GM19043 (cell line): ENCODE measurements around the gene SPEM1.

ENCODE experiments used
- ATAC-seq: cut with Tn5 transposase; IDR thresholded peaks from one replicate; pipeline ENCODE4 v1.9.1; 2021; ENCODE audit warnings: low read depth; ENCODE audit not compliant: unreplicated experiment

SPEM1 gene

GRCh38 chr17:7398612-7399011 lies 21.5 kb upstream of the SPEM1 start:
- ATAC-seq = no peak

- ATAC-seq = no peak
These were observed 16.9 kb upstream of the SPEM1 start for GRCh38 chr17:7403043-7403726.

- ATAC-seq = no peak
These were observed 16.5 kb upstream of the SPEM1 start for GRCh38 chr17:7403727-7403976.

GRCh38 chr17:7403977-7404736 lies 16.0 kb upstream of the SPEM1 start, which contains the start of gene TMEM256:
TSS of gene TMEM256 (minus strand) at chr17:7404097. CDS start at chr17:7404084, 13 bp downstream.
- ATAC-seq = peak; percentile 94

- ATAC-seq = no peak
These were observed 15.3 kb upstream of the SPEM1 start for GRCh38 chr17:7404737-7405349.

GRCh38 chr17:7405350-7406234 lies 14.5 kb upstream of the SPEM1 start:
- no peak for ATAC-seq

- ATAC-seq = no peak
These were observed 13.8 kb upstream of the SPEM1 start for GRCh38 chr17:7406235-7406825.

GRCh38 chr17:7407082-7407481 lies 13.0 kb upstream of the SPEM1 start:
- no peak for ATAC-seq

DNA sequence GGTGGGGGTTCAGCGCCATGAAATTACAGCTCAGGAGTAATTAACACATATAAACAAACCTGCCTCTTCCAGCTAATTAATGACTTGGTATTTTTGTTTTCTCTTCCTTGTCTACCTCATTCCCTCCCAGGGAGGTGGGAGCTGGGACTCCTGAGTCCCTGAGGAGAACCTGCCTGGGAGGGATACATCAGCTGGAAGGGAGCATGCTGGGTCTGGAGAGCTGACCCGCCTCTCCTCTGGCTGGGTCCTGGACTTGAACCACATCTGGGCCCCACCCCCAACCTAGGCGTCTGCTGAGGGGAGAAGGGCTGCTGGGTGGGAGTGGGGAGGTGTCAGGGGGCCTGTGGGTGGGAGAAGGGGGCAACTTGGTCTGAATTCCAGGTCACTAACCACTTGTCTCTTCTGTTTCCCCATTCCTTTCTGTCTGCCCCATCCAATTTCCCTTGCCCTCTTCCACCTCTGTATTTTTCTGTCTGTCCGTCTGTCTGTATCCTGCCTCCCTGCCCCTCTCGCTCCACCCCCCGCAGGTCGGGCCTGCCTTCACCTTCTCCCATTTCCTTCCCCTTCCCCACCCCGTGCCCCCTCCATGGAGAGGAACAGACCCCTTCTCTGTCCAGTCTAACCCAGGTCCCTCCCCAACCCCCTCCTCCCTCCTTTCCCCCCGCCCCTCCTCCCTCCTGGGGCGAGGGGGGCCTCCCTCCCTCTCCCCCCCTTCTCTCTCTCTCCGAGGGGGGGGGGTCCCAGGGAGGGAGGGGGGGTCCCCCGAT lies 12.5 kb upstream of the SPEM1 start, which contains the start of gene NLGN2:
TSS of gene NLGN2 (plus strand) at position 361 of the 767 bp plus-strand sequence. CDS start 411 bp downstream, outside the sequence.
- ATAC-seq = no peak

DNA sequence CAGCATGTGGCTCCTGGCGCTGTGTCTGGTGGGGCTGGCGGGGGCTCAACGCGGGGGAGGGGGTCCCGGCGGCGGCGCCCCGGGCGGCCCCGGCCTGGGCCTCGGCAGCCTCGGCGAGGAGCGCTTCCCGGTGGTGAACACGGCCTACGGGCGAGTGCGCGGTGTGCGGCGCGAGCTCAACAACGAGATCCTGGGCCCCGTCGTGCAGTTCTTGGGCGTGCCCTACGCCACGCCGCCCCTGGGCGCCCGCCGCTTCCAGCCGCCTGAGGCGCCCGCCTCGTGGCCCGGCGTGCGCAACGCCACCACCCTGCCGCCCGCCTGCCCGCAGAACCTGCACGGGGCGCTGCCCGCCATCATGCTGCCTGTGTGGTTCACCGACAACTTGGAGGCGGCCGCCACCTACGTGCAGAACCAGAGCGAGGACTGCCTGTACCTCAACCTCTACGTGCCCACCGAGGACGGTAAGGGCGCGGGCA lies 11.8 kb upstream of the SPEM1 start:
- ATAC-seq = no peak

DNA sequence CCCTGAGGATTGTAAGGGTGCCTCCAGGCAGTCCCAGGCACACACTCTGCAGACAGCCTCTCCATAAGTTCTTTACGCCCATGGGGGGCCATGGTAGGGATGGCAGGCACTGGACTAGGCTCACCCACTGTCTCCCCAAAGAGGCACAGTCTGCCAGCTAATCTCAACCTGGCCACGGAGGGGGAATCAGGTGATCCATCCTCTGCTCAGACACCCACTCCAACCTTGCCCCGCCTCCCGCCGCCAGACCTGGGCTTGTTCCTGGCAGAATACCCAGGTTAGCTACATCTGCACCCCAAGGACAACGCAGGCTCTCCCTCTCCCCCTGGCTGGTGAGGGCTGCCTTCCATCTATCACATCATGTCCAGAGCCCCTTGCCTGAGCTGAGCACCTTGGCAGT lies 11.3 kb upstream of the SPEM1 start:
- ATAC-seq = no peak

GRCh38 chr17:7409716-7410115 lies 10.4 kb upstream of the SPEM1 start:
- ATAC-seq = no peak

- ATAC-seq = no peak
These were observed 9.3 kb upstream of the SPEM1 start for GRCh38 chr17:7410634-7411426.

DNA sequence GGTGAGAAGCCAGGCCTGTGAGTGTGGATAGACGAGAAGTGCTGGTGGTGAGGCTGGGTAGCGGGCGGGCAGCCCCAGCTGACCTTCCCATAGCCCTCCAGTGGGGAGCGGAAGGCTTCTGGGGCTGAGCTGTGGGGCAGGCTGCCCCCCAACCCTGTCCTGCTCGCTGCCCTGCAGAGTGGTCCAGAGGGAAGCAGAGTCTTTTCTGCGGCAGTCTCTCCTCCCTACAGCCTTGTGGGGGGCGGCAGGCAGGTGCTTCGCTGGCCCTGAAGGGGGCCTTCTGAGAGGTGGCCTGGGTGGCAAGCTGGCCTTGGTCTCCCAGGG lies 8.7 kb upstream of the SPEM1 start:
- no peak for ATAC-seq

DNA sequence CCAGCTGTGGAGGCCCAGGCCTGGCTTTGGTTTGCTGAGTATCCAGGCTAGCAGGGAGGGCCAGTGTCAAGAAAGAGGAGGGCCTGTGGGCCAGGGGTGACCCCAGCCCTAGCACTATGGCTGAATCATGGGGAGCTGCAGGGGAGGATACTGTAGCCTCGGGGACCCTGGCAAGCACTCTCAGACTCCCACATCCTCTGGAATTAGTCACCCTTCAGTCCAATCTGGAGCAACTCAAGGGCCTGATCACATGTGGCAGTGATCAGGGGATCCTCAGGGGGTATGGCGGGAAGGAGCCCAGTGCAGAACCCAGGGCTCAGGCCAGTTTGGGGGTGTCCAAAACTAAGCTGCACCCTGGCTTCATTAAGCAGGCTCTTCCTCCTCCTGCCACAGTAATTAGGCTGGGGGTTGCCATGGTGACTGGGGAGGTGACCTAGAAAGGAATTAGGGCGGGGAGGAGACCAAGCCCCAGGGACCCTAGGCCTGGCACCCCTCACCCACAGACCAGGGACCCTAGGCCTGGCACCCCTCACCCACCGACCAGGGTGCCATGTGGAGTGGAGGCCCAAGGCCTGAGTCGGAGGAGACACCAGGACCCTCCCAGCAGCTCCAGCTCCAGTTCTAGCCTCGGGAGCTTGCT lies 6.7 kb upstream of the SPEM1 start:
- ATAC-seq = no peak

DNA sequence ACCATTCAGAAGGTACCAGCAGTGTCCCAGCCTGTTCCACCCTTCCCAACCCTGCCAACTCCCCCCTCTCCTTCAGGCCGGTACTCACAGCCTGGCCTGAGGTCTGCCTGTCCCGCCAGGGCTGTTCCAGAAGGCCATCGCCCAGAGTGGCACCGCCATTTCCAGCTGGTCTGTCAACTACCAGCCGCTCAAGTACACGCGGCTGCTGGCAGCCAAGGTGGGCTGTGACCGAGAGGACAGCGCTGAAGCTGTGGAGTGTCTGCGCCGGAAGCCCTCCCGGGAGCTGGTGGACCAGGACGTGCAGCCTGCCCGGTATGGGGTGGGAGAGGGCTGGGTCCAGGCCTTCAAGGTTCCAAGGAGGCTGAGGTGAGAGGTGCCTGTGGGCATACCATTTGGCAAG lies 5.3 kb upstream of the SPEM1 start:
- no peak for ATAC-seq

DNA sequence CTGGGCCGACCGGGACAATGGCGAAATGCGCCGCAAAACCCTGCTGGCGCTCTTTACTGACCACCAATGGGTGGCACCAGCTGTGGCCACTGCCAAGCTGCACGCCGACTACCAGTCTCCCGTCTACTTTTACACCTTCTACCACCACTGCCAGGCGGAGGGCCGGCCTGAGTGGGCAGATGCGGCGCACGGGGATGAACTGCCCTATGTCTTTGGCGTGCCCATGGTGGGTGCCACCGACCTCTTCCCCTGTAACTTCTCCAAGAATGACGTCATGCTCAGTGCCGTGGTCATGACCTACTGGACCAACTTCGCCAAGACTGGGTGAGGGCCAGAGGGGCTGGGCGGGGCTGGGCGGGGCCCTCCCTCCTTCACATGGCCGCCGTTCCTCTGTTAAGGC lies 4.3 kb upstream of the SPEM1 start:
- ATAC-seq = no peak

DNA sequence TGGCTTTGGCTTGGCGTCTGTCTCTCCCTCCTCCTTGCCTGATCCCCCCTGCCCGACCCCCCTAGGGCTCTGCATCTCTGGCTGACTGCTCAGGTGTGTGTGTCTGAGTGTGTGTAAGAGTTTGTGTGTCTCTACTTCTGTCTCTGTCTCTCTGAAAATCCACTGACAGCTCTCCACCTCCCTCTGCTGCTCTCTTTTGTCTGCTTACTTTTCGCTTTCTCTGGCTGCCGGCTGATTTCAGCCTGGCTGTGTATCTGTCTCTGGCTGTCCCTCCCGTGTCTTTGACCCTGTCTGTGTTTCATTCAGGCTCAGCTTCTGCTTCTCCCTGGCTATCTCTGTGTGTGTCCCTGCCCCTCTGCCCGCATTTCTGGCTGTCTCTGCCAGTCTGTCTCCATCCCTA lies 3.8 kb upstream of the SPEM1 start:
- no peak for ATAC-seq
